HG03354 (cell line): ENCODE measurements around the gene PTPRR.
"Not testable (repeated sequence)": the region's sequence is repeated elsewhere in the genome, so short reads cannot be mapped to it uniquely, and the experiment has no call there.

Source experiments
- ATAC-seq: cut with Tn5 transposase; IDR thresholded peaks from one replicate; pipeline ENCODE4 v1.9.1; 2021; ENCODE audit warnings: mild to moderate bottlenecking; ENCODE audit not compliant: unreplicated experiment, poor library complexity, severe bottlenecking

Gene PTPRR

DNA sequence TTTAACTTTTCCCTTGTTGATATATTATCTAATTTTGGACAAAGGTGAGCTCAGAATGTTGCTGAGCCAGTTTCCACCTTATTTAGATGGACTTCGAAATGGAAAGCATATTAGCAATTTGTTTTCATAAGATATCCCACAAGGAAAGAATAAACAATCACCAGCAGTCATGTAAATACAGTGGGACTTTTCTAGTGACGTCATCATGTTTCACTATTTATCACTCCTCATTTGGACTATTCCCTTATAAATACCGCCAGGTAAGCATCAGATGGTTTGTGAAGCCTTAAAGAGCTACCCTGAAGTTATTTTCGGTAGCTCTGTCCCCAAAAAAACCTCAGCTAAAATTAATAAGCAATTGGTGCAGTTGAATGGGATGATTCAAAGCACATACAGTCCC, 110.7 kb downstream of the PTPRR start:
- no peak for ATAC-seq

DNA sequence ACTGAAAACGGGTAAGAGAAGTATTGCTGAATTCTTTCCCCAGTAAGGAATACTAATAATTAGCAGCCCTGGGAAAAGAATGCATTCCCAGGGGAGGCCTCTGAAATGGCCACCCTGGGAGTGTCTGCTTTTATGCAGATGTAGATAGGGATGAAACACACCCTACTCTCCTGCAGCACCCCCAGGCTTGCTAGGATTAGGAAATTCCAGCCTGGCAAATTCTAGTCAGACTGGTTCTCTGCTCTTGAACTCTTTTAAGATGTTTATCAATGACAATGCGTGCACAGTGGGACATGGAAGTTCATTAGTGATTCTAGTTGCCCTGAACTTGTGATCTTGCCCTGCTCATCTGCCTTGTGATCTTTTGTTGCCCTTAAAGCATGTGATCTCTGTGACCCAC, 112.5 kb downstream of the PTPRR start:
- ATAC-seq: not testable (repeated sequence)

DNA sequence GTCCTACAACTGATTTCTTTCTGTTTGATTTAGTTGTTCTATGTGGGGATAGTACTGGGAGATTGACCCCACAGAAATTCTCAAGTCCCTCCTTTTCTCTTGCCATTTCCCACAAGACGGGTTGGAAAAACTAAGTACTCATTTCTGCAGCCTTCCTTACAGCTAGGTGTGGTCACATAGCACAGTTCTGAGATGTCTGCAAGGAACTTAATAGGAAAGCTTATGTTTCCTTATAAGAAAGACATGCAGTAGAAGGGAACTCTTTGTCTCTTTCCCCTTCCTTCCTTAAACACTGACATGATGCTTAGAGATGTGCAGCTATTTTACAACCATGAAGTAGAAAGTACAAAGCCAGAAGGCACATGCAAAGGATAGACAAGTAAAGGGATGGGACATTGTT, 113.7 kb downstream of the PTPRR start:
- no peak for ATAC-seq

DNA sequence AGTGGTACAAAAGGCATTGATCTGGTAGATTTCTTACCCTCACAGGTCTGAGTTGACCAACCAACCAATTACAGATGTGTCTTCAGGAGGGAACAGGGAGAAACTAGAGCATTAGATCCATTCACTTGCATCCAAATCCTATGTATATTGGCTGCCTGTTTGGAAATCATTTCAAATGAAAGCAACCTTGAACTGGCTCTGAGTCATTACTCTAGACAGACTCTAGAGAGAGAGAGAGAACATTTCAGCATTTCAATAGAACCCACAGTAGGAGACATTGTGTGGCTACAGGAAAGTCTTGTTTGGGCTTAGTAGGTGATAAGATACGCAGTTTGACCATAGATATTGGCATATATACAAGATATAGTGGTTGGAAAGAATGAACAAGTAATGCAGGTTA, 114.5 kb downstream of the PTPRR start:
- no peak for ATAC-seq

DNA sequence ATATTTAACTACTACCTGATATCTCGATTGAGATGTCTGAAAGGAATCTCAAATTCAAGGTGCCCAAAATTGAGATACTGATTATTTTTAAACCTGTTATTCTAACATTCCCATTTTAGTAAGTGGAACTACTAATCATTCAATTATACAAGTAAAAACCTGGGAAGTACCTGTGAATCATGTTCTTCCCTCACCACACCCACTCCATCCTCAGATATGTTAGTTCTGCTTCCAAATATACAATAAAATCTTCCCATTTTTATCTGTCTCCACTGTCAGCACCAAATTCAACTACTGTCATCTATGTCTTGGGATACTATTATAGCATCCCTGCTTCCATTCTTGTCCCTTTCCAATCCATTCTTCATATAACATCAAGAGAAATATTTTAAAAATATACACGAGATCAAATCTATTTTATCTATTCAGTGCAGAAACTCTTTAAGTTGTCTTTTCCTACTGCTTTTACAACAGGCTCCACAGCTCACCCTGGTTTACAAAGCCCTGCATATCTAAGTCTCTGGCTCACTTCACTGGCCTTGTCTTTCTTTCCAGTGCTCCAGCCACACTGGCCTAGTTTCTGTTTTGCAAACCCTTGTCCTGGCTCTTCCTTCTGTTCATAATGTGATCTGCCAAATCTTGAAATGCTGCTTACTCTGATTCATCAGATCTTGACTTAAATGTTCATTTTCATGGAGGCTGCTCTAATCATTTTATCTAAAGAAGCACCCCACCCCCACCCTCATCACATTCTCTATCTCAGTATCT, 122.3 kb downstream of the PTPRR start:
- ATAC-seq: no peak

DNA sequence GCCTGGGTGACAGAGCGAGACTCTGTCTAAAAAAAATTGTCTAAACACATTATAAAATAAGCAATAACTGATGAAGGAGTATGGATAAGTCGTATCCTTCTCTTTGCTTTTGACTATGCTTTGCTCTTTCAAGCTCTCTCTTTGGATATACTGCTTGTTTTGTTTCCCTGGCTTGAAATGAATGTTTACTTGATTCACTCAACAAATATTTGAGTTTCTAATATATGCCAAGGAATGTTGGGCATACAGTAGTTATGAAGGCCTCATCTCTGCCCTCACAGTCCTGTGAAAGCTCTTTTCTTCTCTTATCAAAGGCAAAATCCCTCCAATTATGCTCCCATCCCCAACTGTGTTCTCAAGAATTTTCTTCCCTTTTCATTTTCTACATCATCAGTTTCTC, 123.5 kb downstream of the PTPRR start:
- ATAC-seq: no peak

DNA sequence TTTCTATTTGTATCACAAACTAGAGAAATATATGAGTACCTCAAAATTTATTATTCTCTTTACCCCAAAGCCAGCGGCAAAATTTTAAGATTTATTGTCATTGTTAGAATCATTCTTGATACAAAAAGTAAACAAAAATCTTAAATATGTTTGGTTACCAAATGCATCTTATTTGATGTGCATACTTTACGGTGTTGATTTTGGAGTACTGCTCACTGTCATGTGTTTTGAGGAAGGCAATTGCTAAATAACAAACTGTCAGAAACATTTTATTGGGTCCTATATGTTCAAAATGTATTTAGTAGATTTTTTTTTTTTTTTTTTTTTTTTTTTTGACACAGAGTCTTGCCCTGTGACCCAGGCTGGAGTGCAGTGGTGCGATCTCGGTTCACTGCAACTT, 124.9 kb downstream of the PTPRR start:
- ATAC-seq: no peak

DNA sequence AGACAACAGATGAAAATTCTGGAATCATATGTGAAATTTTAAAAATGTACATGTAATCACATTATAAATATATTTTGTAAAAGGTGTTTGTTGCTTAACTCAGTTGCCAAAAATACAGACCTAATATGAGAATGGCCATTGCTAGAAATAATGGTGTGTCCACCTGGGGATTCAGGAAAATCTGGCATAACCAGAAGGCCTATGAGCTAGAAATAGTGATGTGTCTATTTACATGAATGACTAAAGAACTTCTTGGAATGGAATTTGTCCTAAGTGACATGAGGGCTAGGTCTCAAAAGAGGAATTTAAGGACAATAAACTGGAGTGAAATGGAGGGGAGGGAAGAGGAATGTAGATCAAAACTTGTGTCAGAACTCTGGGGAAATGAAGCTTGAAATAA, 126.4 kb downstream of the PTPRR start:
- ATAC-seq: no peak

DNA sequence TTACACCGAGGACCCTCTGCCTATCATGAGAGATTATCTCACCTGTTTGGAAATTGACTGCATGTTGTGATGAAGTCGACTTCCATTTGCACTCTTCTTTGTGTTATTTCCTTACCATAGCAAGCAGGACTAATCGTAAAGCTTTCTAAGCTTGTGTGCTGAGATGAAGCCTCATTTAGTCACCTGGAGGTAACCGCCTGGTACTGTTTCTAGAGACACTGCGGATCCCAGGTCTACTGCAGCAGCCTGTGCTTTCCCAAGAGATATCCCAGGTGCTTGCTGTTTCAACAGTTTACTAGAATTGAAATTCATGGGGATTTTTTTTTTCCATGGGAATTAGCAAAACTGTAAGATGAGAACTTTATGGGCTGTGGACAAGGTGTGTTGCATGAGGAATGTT, 131.8 kb downstream of the PTPRR start:
- ATAC-seq: no peak

DNA sequence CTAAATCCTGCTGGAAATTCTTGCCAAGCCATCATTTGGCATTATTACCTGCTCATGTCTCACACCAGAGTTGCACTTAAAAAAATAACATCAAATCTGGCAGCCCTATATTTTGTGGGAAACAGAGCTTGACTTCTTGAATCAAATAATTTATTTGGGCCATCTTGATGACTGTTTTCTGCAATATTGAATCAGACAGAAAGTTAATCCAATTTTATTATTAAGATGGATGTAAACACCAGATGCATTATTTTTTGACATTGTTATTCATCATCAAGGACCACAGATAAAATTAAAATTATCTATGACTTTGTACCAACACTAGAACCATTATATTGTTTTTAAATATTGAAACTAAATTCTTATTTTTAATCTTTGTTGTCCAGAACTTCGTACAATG, 132.9 kb downstream of the PTPRR start:
- ATAC-seq: no peak

DNA sequence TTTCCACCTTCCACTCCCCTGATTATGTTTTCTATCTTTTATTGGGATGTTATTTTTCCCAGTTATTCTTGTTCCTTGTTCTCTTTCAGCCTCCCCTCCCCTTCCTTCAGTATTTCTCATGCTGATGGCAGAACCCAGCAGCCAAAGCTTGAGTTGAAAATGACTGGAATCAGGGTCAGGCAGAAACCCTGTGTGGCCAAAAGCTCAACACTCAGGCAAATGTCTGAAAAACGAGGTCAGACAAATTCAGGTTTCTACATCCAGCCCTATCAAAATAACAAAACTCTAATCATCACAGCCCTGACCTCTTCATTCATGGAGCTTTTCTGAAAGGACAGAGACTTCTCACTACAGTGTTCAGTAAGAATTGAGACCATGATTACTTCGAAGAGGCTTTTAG, 134.6 kb downstream of the PTPRR start:
- ATAC-seq: no peak

DNA sequence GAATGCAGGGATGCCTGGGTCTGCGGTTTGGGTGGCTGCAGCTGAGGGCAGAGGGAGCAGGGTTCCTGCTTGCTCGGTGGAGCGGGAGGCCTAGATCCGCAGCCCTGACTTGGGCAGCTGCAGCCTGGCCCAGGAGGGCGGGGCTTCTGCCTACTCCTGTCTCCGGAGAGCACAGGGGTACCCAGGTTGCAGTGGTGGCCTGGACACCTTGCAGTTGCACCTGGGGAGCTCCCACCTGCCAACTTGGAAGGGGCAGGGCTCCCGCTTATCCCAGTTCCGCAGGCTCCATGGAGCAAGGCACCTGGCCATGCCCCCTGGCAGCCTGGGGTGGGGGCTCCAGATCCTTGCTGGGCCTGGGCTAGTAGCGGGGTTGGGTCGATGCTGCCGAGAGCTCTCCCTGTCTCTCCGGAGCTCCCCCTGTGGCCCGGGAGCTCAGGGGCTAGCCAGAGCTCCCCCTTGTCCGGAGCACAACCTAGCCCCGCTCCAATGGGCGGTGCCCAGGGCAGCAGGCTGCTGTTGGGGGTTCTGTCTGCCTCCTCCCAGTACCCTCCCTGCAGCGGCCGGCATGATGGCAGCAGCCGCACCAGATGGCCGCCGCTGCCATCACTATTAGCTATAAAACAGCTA, 136.4 kb downstream of the PTPRR start:
- ATAC-seq: no peak

DNA sequence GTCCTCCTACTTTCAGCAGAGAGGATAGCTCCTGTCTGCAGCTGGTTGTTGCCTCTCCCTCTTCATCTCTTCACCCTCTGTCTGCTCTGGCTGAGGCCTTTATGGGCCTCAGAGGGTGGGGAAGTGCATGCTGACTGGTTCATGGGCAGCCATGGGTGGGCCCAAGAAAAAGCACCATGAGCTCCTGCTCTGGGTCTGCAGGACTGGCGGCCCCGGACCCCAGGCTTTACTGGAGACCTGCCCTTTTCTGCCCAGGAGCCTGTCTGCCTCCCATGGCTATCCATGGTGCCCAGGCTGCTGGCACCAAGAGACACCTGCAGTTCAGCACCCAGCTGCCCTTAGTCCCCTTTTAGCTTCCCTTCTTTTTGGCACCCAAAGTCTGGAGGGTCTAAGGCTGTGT, 137.1 kb downstream of the PTPRR start:
- no peak for ATAC-seq

DNA sequence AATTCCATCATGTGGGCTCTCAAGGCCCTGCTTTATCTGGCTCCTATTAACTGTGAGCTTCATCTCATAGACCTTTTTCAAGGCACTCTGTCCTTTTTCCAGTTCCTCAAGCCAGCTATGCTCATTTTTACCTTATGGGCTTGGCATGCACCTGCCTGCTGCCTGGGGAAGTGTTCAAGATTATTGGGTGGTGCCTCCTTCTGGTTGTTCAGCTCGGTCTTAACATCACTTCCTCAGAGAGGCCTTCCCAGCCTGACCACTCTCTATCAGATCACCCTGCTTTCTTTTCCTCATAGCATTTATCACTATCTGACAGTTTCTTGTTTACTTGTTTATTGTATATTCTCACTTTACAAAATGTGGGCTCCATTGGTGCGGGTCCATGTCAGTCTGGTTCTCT, 141.3 kb downstream of the PTPRR start:
- ATAC-seq: no peak

DNA sequence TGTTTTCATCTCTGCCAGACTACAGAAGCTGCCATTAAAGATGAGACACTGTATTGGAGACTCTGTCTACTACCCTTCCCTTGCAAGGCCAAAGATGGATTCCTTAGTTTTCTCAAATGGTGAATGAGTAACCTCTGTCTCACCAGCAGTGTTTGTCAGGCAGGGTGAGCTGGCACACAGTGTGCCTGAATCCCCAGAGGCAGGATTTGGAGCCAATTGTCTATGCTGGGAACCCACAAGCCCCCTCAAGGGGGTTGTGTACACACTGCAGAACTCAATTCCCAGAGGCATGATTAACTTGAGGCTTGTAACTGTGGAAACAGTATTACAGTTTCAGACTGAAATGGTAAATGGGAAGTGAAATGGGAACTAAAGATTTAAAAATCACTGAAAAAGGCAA, 146.5 kb downstream of the PTPRR start:
- no peak for ATAC-seq

DNA sequence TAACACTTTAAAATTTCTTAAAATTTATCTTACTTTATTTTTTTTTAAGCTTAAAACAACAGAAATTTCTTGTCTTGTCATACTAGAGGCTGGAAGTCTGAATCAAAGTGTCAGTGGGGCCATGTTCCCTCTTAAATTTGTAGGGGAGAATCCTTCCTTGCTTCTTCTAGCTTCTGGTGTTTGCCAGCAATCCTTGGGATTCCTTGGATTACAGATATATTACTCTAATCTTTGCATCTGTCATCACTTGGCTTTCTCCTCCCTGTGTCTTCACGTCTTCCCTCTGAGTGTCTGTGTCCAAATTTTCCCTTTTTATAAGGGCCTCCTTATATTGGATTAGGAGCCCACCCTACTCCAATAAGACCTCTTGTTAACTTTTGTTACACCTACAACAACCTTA, 147.7 kb downstream of the PTPRR start:
- no peak for ATAC-seq

DNA sequence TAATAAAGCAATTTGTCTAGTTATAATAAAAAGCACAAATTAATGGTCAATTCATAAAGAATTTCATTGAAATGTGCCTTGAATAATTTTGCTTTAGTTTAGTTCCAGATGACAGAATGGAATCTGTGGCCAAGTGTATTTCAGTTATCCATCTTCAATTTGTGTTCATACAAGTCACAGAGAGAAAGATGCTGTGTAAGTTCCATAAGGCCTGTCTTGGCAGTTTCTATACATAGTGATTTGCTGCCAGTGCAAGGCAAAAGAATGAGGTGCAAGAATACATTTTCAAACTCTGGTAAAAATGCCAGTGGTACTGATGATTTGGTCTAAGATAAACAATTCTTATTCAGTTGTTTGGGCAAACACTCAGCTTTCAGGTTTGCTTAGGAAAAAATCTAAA, 149.0 kb downstream of the PTPRR start:
- ATAC-seq: no peak

DNA sequence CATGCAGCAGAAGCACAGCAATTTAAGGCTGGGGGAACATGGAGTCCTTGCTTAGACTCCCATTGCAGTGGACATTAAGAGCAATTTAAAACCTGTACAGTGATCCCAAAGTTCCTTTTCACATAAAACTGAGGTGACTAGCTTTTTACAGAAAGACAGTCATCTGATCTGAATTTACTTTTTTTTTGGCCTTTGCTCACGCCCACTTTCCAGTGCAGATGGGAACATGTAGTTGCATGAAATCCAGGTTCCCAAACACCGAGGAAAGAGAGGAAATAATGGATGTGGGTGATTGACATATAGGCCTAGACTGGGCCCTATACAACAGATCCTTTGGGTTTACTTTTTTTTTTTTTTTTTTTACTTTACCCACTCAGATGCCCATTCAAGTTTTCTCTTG, 156.9 kb downstream of the PTPRR start:
- no peak for ATAC-seq

DNA sequence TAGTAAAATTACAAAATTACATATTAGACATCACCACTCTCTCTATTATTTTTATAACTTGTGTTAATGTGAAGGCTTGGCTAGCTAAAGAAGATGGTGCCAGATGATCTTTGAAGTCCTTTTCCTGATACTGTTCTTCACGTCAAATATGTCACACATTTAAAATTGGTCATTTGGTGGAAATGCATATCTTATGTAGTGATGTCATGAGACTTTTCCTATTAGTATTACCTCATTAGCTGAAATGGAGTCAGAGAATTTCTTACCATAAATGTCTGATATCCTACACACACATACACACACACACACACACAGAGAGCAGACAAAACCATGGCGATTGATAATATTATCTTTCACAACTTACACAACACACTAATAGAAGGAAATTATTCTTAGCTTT, 158.5 kb downstream of the PTPRR start:
- no peak for ATAC-seq

DNA sequence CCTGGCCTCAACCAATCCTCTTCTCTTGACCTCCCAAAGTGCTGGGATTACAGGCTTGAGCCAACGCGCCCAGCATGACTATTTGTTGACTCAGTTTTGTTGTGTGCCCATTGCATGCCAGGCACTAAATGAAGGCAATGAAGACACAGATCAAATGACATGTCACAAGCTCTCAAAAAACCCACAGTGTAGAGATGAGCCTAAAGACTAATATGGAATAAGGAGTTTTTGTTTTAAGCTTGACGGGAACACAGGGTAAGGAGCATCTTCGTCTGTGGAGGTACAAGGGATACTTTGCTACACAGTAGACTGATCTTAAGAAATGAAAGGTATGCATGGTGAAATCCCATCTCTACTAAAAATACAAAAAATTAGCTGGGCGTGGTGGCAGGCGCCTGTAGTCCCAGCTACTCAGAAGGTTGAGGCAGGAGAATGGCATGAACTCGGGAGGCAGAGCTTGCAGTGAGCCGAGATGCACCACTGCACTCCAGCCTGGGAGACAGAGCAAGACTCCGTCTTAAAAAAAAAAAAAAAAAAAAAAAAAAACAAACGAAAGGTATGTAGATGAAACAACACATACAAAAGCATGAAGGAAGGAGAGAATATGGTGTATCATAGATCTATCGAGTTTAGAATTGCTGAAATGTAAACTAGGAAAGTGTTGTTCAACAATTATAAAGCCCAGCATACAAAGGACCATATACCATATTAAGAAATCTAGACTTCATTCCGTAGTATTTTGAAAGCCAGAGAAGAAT, 161.2 kb downstream of the PTPRR start:
- no peak for ATAC-seq

DNA sequence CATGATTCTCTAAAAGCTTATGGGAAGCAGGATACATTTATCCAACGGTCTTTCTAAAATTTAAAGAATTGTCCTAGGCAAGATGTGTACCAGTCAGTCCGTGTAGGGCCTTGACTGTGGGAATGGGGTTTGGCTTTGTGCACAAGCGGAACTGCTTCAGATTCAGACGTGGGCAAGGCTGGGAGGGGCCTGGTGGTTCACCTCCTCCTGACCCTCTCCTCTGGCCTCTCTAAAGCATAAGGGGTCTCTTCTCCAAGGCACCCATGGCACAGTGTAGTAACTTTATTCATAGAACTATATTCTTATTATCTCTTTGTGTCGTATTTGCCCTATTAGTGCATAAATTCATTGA, 162.1 kb downstream of the PTPRR start:
- no peak for ATAC-seq
